ENCODE data around the gene IDH3B. TPM values are rescaled to one million over a fixed set of nuclear protein-coding genes. Genes with fewer than 3 reads are reported as not detected.

The IDH3B gene
- total RNA-seq, 2 donors from 2014 or later = 89.9 to 91.7 TPM

DNA sequence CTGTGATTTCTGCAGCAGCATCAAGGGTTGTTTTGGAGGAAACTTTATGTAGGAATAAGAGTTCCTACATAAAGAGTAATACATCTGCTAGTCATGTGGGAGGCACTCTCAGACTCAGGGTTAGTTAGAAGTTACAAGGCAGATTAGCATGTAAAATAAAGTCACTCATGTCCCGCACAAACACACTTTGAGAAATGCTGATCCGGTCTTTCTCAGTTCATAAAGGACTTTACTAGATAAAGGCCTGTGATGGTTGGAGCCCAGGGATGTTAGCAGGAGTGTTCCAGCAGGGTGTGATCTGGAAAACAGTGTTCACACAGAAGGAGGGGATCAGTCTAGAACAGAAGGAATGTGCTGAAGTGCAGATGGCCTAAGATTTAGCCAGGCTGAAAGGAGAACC is 44.7 kb downstream of the IDH3B start:
- 78 to 79% methylated on average over 2 of the region's 2 CpGs for WGBS, 2 experiments (ENCODE audit: insufficient coverage in 1 of 2, insufficient read length in 1 of 2)
- DNase-seq = no peak
- H3K27ac ChIP-seq (ENCODE audit: low read depth, low read length) = no peak overlapping the region
- H3K9me3 ChIP-seq (ENCODE audit: control insufficient read depth, low read length) = peaks cover 9% of the 10 kb centered on the region
- H3K36me3 Mint-ChIP-seq (ENCODE audit: low read depth) = no peaks in the 10 kb centered on the region
- H3K9ac ChIP-seq (ENCODE audit: extremely low read depth, low read length, poor library complexity, severe bottlenecking) = no peak overlapping the region
- H3K27me3 ChIP-seq (ENCODE audit: control insufficient read depth, insufficient read depth, low read length, poor library complexity, severe bottlenecking) = no peaks in the 10 kb centered on the region
- H3K4me3 ChIP-seq (ENCODE audit: low read length) = no peak overlapping the region
- H3K36me3 ChIP-seq (ENCODE audit: control insufficient read depth, insufficient read depth, low read length) = no peaks in the 10 kb centered on the region
- peaks cover 48% of the 10 kb centered on the region for H3K27me3 Mint-ChIP-seq (ENCODE audit: insufficient read depth)
- H3K27ac Mint-ChIP-seq = no peak overlapping the region
- H3K4me1 Mint-ChIP-seq = no peaks in the 10 kb centered on the region
- no peaks in the 10 kb centered on the region for H3K4me1 ChIP-seq (ENCODE audit: control insufficient read depth, insufficient read depth, low read length)
- peaks cover 3% of the 10 kb centered on the region for H3K9me3 Mint-ChIP-seq
- TF ChIP-seq, protein P1, sequence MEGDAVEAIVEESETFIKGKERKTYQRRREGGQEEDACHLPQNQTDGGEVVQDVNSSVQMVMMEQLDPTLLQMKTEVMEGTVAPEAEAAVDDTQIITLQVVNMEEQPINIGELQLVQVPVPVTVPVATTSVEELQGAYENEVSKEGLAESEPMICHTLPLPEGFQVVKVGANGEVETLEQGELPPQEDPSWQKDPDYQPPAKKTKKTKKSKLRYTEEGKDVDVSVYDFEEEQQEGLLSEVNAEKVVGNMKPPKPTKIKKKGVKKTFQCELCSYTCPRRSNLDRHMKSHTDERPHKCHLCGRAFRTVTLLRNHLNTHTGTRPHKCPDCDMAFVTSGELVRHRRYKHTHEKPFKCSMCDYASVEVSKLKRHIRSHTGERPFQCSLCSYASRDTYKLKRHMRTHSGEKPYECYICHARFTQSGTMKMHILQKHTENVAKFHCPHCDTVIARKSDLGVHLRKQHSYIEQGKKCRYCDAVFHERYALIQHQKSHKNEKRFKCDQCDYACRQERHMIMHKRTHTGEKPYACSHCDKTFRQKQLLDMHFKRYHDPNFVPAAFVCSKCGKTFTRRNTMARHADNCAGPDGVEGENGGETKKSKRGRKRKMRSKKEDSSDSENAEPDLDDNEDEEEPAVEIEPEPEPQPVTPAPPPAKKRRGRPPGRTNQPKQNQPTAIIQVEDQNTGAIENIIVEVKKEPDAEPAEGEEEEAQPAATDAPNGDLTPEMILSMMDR (conservative IDR thresholded peaks at IDR 0.05) = no peak
- H3K4me3 Mint-ChIP-seq = no peak overlapping the region

DNA sequence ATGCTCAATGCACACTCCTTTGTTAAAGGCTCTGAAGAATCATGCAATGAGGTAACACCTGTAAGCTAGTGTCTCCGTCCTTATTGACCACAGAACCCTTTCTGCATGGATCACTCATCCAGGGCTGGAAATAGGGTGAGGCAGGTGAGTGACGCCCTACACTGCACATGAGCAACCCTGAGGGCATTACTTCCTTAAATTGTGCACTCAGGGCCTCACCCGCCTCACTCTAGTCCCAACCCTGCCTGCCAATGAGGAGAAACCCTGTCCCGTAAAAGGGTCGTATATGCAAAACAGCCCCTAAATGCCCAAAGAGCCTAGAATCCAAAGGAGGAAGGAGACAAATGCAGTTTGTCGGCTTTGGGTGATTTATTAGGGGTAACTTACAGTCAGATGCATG is 45.2 kb downstream of the IDH3B start:
- H3K27ac Mint-ChIP-seq = no peak overlapping the region
- TF ChIP-seq, protein P1 (conservative IDR thresholded peaks at IDR 0.05) = no peak
- WGBS, 2 experiments (ENCODE audit: insufficient coverage in 1 of 2, insufficient read length in 1 of 2) = 93 to 100% methylated on average over 2 to 6 of the region's 6 CpGs

DNA sequence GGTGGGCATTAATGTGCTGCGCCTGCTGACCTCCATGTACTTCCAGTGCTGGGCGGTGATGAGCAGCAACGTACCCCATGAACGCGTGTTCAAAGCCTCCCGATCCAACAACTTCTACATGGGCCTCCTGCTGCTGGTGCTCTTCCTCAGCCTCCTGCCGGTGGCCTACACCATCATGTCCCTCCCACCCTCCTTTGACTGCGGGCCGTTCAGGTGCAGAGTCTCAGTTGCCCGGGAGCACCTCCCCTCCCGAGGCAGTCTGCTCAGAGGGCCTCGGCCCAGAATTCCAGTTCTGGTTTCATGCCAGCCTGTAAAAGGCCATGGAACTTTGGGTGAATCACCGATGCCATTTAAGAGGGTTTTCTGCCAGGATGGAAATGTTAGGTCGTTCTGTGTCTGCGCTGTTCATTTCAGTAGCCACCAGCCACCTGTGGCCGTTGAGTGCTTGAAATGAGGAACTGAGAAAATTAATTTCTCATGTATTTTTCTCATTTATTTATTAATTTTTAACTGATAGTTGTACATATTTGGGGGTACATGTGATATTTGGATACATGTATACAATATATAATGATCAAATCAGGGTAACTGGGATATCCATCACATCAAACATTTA is 46.8 kb downstream of the IDH3B start:
- H3K27me3 ChIP-seq (ENCODE audit: control insufficient read depth, insufficient read depth, low read length, poor library complexity, severe bottlenecking) = no peaks in the 10 kb centered on the region
- H3K27ac ChIP-seq (ENCODE audit: low read depth, low read length) = no peak overlapping the region
- Mint-ChIP-seq H3K36me3 (ENCODE audit: low read depth) (no peaks in the 10 kb centered on the region), H3K27me3 (ENCODE audit: insufficient read depth) (peaks cover 41% of the 10 kb centered on the region), H3K9me3 (peaks cover 3% of the 10 kb centered on the region), H3K27ac (no peak overlapping the region), H3K4me1 (no peaks in the 10 kb centered on the region), H3K4me3 (no peak overlapping the region)
- H3K9ac ChIP-seq (ENCODE audit: extremely low read depth, low read length, poor library complexity, severe bottlenecking) = no peak overlapping the region
- H3K36me3 ChIP-seq (ENCODE audit: control insufficient read depth, insufficient read depth, low read length) = no peaks in the 10 kb centered on the region
- no peaks in the 10 kb centered on the region for H3K4me1 ChIP-seq (ENCODE audit: control insufficient read depth, insufficient read depth, low read length)
- no peak overlapping the region for H3K4me3 ChIP-seq (ENCODE audit: low read length)
- DNase-seq = no peak
- TF ChIP-seq, protein P1 (conservative IDR thresholded peaks at IDR 0.05) = no peak
- WGBS, 2 experiments (ENCODE audit: insufficient coverage in 1 of 2, insufficient read length in 1 of 2) = 86 to 87% methylated on average over 9 to 16 of the region's 16 CpGs
- H3K9me3 ChIP-seq (ENCODE audit: control insufficient read depth, low read length) = peaks cover 9% of the 10 kb centered on the region

More for the DNA sequence above, 45.2 kb downstream of the IDH3B start:
- Mint-ChIP-seq H3K9me3 (peaks cover 3% of the 10 kb centered on the region), H3K27me3 (ENCODE audit: insufficient read depth) (peaks cover 42% of the 10 kb centered on the region), H3K4me1 (no peaks in the 10 kb centered on the region), H3K4me3 (no peak overlapping the region), H3K36me3 (ENCODE audit: low read depth) (no peaks in the 10 kb centered on the region)
- no peaks in the 10 kb centered on the region for H3K27me3 ChIP-seq (ENCODE audit: control insufficient read depth, insufficient read depth, low read length, poor library complexity, severe bottlenecking)
- H3K4me3 ChIP-seq (ENCODE audit: low read length) = no peak overlapping the region
- H3K27ac ChIP-seq (ENCODE audit: low read depth, low read length) = no peak overlapping the region
- H3K9me3 ChIP-seq (ENCODE audit: control insufficient read depth, low read length) = peaks cover 9% of the 10 kb centered on the region
- no peak for DNase-seq
- H3K4me1 ChIP-seq (ENCODE audit: control insufficient read depth, insufficient read depth, low read length) = no peaks in the 10 kb centered on the region
- H3K9ac ChIP-seq (ENCODE audit: extremely low read depth, low read length, poor library complexity, severe bottlenecking) = no peak overlapping the region
- H3K36me3 ChIP-seq (ENCODE audit: control insufficient read depth, insufficient read depth, low read length) = no peaks in the 10 kb centered on the region
